Measurements from ENCODE around the gene TBC1D9. TPM values are rescaled to one million over a fixed set of nuclear protein-coding genes. Genes with fewer than 3 reads are reported as not detected.

TBC1D9 gene
- 69.5 TPM for total RNA-seq

DNA sequence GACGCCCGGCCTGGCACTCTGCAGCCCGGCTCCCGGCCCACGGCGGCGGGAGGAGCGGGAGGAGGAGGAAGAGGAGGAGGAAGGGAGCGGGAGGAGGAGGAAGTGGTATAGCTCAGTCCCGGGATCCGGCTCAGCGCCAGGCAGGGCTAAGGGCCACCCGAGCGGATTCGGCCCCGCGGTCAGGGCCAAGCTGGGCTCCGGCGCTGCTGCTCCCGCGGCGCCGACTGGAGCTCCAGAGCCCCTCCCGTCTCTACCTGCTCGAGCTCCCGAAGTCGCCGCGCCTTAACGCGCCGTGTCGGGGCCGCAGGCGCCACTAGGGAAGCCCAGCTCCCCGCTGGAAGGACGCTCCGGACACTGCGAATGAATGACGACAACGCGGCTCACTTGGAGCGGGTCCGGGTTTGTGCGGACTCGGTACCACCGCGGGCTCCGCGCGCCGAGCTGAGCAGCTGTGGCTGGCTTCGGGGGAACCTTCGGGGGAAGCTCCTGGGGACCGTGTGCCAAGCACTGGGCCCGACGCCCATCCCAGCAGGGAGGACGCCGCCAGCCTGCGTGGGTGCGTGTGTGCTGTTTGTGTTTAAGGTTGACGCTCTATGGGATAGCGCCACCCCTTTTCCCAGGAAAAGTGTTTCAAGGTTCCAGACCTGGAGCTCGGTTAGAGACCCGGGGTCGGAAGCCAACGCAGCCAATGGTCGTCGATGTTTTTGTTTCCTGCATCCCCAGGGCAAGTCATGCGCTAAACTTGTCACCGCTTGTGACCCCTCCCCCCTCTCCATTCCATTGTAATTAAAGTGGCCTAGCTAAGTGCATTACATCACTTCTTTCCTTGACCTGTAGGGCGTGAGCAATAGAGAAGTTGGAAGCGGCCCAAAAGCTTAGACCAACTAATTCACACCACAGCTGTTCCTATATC lies at the start of gene TBC1D9:
Gene TBC1D9 (minus strand): TSS at position 67 of the 913 bp plus-strand sequence. CDS start 340 bp downstream, outside the sequence.

Small RNA genes within 50 kb of the gene (small RNA-seq; reads per million reads assigned to genes)
- gene AC108019.1 (ENCODE audit: low replicate concordance): not detected
- not detected for gene RF00019 (ENCODE audit: low replicate concordance)
- gene RN7SL152P (ENCODE audit: low replicate concordance): not detected
- not detected for gene RNY1P14 (ENCODE audit: low replicate concordance)

Other genes with a start within 250 kb of the TBC1D9 start
- 54.5 TPM for gene ELMOD2, start 232.2 kb downstream of the TBC1D9 start, total RNA-seq
- gene UCP1, start 187.4 kb downstream of the TBC1D9 start, total RNA-seq: not detected